GM18868 (cell line): ENCODE data around the gene ARHGEF1.

Source experiments
- ATAC-seq: cut with Tn5 transposase; IDR thresholded peaks from one replicate; pipeline ENCODE4 v1.9.1; 2021; ENCODE audit warnings: mild to moderate bottlenecking, moderate library complexity; ENCODE audit not compliant: unreplicated experiment

Gene ARHGEF1

DNA sequence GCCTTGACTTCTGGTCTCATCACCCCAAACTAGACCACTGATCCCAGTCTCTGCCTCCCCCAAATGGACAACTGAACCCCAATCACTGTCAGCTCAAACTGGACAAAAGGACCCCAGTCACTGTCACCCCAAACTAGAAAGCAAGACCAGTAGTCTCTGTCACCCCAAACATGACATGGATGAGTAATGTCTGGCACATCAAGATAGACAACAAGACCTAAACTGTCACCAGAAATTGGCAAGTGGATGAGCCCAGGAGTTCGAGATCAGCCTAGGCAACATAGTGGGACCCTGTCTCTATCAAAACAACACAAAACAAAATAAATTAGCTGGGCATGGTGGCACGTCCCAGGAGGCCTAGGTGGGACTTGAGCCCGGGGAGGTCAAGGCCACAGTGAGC lies 64.1 kb downstream of the ARHGEF1 start:
- ATAC-seq, result no peak

DNA sequence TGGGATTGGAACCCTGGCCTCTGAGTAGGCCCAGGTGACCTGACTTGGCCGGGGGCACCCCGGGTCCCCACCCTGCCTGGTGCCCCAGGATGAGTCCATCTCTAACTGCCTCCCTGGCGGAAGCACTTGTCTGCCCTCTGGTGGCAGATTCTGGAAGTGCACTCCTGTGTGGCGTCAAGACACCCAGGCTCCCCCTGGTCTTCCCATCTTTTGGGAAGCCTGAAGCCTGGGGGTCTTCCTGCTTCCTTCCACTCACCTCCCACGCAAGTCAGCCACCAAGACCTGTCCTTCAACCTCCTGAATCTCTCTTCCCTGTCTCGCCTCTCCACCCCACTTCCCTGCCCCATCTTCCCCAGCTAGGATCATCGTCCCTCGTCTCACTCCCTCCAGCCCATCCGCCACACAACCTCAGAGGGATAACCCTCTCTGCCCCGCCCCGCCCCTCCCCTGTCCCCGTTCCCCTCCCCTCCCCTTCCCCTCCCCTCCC lies 68.7 kb downstream of the ARHGEF1 start:
- ATAC-seq, result no peak

DNA sequence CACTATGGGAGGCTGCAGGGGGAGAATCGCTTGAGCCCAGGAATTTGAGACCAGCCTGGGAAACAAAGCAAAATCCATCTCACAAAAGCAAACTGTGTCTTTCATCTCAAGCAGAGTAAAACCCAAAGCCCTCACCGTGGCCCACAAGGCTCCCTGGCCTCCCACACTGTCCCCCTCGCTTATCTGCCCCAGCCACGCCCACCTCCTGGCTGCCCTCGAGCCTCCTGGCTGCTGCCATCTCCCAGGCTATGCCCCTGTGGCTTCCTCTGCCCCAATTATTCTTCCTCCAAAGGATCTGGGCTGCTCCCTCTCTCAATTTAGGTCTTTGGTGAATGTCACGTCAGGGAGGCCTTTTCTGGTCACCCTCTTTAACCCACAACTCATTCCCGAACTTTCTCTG lies 72.5 kb downstream of the ARHGEF1 start:
- no peak for ATAC-seq

DNA sequence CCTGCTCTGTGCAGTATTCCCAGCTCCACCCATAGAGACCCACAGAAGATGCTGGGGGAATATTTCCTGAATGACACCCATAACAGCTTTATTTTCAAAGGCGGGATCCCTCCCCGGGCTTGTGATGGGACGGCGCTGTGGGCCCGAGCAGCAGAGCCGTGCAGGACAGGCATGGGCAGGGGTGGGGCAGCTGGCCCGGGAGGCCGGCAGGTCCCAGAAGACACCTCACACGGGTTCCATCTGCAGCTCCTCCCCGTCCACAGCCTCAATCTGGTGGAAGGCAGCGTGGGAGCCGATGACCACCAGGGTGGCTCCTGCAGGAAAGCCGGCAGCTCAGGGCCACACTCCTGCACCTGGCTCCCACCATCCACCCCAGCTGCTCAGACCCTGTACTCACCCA lies 73.6 kb downstream of the ARHGEF1 start:
- ATAC-seq, result no peak
